GM10266 (cell line): ENCODE results near the gene DICER1.

Experiments used
- DNase-seq: peaks from one replicate; pipeline ENCODE4 v3.0.0; 2012; ENCODE audit errors: extremely low spot score
- CTCF ChIP-seq: IDR thresholded peaks from 2 replicates; pipeline ENCODE4 v1.5.1; 2012; ENCODE audit warnings: mild to moderate bottlenecking, low read depth; ENCODE audit not compliant: control insufficient read depth, insufficient read depth; ENCODE audit errors: missing control alignments

DICER1 gene

GRCh38 chr14:95067526-95067925 lies 89.8 kb downstream of the DICER1 start:
- no peak for TF ChIP-seq CTCF
- DNase-seq = no peak

GRCh38 chr14:95066427-95066986 lies 90.8 kb downstream of the DICER1 start:
- no peak for TF ChIP-seq CTCF
- DNase-seq = no peak

GRCh38 chr14:95065411-95065810 lies 91.9 kb downstream of the DICER1 start:
- no peak for DNase-seq
- no peak for TF ChIP-seq CTCF

- no peak for TF ChIP-seq CTCF
- no peak for DNase-seq
These were observed 92.6 kb downstream of the DICER1 start for GRCh38 chr14:95064734-95065133.

GRCh38 chr14:95064256-95064655 lies 93.1 kb downstream of the DICER1 start:
- DNase-seq = no peak
- TF ChIP-seq CTCF = no peak

- no peak for TF ChIP-seq CTCF
- no peak for DNase-seq
These were observed 93.9 kb downstream of the DICER1 start for GRCh38 chr14:95063391-95063790.

- DNase-seq = no peak
- no peak for TF ChIP-seq CTCF
These were observed 94.4 kb downstream of the DICER1 start for GRCh38 chr14:95062946-95063345.
